GM18909 (cell line): Measurements from ENCODE around the gene SAMM50.
"Not testable (repeated sequence)": the region's sequence is repeated elsewhere in the genome, so short reads cannot be mapped to it uniquely, and the experiment has no call there.

Source experiments
- ATAC-seq: cut with Tn5 transposase; IDR thresholded peaks from one replicate; pipeline ENCODE4 v1.9.1; 2021; ENCODE audit warnings: mild to moderate bottlenecking; ENCODE audit not compliant: unreplicated experiment, poor library complexity

SAMM50 gene

DNA sequence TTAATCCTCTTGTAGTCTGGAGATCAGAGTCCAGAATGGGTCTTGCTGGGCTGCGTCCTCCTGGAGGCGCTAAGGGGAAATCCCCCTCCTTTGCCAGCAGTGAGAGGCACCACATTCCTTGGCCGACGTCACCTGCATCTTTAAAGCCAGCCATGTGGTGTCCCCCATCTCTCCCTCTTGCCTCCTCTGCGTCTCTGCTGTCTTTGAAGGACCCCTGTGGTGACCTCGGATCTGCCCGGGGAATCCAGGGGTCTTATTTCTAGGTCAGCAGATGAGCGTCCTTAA, 41.7 kb downstream of the SAMM50 start:
- no peak for ATAC-seq

DNA sequence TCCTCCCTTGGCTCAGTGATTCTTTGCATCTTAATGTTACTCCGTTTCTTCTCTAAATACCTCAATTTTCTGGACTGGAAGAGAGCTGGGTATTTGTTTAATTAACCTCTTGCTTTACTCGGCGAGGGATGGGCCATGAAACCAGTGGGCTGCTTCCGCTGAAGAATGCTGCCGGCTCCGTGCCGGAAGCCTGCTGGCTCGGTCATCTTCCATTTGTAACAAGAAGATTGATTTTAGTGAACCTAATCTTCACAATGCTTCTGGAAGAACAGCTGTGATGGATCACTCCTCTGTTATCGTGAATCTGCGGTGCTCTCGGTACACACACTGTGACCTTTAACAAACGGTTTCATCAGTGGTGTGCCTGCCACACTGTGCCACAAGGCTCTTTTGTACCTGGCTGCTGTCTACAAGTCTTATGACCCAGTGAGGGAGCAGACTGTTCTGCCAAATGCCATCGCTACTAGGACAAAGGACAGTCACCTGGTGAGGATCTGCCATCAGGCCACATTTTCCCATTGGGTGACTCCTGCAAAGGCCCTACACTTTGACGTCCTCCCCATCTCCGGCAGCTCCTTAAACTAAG, 43.5 kb downstream of the SAMM50 start:
- ATAC-seq = no peak

DNA sequence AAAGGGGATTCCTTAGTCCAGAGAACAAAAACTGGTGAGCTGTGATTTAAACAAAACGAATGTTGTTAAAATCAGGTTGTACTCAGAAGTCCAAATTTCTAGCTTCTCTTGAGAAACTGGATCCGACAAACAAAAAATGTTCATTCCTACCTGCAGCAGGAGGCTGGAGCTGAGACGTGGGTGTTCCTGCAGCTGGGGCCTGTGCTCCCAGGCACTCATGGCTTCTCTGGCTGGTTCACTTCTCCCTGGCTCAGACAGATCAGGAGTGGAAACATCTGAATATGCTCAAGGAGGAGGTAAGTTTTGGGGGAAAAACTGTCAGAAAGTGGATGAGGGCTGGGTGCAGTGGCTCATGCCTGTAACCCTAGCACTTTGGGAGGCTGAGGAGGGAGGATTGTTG, 44.1 kb downstream of the SAMM50 start:
- ATAC-seq = no peak

DNA sequence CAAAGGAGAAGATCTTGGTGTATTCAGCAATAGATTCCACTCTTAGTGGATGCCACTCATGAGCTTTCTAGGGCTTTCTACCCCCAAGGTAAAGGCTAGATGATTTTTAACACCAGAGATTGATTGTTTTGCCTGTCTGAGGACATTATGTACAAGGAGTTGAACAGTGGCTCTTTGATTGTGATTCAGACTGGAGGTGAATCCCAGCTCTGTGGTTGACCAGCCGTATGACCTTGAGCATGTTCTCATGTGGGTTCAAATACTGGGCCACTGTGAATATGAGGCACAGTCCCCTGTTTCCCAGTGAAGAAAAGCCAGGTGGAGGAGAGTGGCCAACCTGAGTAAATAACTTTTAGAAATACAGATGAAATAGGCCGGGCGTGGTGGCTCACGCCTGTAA, 44.9 kb downstream of the SAMM50 start:
- ATAC-seq = no peak

DNA sequence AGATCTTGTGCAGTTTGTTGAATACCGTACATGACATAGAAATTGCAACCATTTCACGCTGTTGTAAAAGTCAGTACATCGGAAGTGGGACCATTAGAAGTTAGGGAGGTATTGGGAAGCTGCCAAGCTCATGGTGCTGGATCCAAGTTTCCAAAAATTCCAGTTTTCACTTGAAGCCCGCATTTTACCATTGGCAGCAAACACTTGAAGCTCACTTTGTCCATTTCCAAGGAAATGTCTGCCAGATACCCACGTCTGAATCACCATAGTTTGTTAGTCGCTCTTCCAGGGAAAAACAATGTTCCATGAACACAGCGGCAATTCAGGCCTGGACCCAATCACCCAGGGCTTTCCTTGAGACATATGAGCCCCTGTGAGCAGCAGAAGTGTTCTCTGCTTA, 46.3 kb downstream of the SAMM50 start:
- no peak for ATAC-seq

DNA sequence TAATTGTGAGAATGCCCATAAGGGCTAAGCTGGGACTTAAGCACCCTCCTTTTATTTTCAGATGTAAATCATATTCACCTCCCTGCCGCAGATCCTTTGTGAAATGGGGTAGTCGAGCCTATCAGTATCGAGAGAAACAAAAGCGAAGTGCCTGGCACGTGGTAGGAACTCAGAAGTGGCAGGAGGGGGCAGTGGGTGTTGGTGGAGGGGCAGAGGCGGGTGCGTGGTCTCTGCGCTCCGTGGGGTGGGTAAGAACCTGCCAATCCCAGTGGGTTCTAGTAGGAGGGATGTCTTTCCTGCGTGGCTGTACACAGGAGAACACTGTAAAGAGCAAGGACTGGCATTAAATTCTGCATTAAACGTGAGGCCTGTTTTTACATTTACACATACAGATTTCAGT, 47.1 kb downstream of the SAMM50 start:
- ATAC-seq = no peak

DNA sequence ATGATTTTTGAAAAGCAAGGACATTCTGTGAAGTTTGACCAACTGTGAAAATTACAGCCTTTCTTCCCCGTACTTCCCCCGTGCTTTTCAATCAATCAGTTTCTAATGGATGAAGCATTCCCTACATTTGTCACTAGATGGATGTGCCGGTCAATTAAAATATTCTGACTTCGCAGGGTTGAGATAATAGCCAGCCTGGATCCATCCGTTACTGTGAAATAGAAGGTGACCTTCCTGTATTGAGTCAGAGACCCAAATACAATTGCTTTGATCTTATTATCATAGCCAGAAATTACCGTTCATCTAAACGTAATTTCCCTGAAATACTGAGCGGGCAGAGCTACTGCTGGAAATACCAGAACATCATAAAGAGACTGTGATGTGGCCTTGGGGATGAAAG, 47.8 kb downstream of the SAMM50 start:
- ATAC-seq = no peak

DNA sequence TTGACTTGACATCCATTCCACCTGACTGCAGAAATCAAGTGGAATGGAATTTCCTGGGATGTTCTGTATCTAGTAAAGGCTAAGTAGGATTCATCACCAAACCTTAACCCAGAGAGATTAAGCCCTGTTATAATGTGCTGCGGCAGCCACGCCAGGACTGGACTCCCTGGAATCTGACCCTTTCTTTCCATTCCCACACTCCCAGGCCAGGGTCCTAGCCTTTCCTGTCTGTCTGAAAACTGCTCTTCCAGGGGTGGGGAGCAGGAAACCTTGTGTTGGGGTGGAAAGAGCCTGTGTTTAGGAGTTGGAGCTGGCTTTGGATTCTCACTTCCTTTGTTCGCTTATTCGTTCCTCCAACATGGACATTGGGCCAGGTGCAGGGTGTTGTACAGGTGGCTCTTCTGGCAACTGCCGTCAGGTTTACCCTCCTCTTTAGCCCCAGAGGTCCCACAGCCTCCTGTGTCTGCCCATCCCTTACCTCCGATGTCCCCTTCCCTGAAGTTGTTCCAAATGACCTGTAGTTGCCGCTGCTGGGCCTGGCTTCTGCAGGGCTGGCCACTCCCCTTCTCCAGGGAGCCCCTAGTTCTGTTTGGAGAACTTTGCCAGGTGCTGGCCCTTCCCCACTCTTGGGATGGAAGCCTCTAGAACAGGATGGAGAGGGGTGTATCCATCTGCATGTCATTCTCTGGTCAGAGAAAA, 48.3 kb downstream of the SAMM50 start:
- no peak for ATAC-seq

DNA sequence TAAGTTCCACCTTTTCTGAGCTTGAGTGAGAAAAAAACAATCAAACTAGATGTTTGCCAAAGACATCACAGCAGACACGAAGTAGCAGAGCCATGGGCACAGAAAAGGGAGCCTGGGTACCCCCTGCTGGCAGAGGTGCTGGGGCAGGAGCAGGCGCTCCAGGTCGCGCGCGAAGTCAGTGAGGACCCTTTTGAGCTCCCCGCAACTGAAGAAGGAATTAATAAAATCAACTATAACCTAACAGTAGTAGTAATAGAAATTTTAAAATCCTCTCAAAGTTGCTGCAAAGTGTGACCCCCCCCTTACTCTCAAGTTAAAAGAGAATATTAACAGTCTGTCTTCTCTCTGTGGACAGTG, 48.8 kb downstream of the SAMM50 start:
- no peak for ATAC-seq

DNA sequence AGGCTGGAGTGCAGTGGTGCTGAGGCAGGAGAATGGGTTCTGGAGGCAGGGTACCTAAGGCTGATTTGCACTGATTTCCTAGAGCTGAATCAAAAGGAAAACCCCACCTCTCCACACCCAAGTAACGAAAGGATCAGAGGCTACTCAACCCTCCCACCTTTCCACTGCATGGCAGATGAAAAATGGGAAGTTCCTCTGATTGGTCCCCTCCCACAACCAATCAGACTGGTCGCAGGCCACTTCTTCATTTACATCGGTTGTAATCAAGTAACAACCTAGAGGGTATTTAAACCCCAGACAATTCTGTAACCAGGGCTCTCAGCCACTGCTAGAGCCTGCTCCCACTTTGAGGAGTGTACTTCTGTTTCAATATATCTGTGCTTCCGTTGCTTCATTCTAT, 50.3 kb downstream of the SAMM50 start:
- ATAC-seq = no peak

DNA sequence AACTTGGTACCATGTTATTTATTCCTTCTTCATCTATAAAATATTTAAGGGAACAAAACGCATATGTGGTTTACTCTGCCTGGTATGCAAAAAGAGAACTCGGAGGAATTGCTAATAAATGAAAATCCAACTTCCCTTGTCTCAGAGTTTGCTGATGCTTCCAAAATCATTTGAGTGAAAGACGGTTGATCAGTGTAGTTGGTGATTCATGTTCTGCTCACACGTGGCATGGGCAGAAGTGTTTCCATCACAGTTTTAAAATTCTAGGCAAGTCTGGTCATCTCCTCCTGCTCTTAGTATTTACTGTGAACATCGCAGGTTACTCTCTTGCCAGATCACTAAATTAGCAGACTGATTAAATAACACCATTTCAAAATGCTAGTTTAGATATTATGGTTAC, 56.9 kb downstream of the SAMM50 start:
- no peak for ATAC-seq

DNA sequence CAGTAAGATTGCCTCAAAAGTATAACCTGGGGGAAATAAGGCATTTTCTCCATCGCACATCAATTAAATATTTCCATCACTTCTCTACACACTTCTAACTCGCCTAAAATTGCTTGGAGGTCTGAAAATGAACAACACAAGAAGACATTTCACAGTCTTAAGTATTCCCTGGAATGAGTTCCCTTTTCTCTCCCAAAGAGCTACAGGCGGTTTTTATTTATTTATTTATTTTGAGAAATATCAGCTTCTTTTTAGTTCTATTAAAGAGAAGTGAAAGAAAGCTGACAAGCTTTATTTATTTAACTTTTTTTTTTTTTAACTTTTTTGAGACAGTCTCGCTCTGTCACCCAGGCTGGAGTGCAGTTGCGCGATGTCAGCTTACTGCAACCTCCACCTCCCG, 57.3 kb downstream of the SAMM50 start:
- ATAC-seq = no peak

DNA sequence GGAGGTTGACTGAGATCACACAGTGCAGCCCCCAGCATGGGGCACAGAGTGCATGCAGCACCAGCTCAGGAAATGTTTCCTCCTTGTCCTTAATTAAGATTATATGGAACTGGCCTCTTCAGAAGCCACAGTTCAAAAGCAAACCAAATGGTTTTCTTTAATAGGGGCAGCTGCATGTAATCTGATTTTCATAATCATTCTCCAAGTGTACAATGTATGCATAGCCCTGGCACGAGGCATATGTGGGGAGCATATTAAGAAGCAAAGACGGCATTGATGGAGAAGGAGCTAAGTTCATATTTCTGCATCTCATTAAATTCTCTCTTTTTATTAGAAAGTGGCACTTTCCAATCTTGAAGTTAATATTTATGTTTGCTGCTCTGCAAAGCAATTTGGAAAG, 59.0 kb downstream of the SAMM50 start:
- no peak for ATAC-seq

DNA sequence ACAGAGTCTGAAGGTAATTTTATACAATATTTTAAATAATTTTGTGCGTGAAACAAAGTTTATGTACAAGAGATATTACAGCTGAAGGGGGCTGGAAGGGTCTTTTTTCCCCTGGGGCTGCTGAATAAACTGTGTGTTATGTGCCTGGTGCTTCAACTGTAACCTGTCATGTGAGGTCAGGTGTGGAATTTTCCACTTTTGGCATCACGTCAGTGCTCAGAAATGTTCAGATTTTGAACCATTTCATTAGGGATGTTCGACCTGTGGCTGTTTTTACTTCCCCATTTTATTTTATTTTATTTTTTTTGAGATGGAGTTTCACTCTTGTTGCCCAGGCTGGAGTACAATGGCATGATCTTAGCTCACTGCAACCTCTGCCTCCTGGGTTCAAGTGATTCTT, 61.3 kb downstream of the SAMM50 start:
- ATAC-seq = not testable (repeated sequence)

DNA sequence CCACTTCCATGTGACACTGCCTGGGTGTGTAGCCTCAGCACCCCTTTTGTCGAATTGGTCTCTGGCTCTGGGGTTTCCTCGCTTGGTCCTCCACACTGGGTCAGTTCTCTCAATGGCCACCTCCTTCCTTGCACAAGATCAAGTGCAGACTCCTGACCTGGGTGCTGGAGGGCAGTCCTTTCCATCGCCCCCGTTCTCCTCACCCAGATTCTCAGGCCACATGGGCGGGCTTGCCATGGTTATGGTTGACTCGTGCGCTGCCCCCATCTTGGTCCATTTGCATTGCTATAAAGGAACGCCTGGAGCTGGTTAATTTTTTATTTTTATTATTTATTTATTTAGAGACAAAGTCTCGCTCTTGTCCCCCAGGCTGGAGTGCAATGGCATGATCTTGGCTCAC, 63.4 kb downstream of the SAMM50 start:
- no peak for ATAC-seq

DNA sequence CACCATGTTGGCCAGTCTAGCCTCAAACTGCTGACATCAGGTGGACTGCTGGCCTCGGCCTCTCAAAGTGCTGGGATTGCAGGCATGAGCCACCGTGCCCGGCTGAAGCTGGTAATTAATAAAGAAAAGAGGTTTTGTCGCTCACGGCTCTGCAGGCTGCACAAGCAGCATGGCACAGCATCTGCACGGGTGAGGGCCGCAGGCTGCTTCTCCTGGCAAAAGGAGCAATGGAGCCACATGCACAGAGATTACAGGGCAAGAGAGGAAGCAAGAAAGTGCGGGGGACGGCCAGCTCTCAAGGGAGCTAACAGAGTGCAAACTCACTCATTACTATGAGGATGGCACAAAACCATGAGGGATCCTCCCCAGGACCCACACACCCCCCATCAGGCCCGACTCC, 64.2 kb downstream of the SAMM50 start:
- no peak for ATAC-seq

DNA sequence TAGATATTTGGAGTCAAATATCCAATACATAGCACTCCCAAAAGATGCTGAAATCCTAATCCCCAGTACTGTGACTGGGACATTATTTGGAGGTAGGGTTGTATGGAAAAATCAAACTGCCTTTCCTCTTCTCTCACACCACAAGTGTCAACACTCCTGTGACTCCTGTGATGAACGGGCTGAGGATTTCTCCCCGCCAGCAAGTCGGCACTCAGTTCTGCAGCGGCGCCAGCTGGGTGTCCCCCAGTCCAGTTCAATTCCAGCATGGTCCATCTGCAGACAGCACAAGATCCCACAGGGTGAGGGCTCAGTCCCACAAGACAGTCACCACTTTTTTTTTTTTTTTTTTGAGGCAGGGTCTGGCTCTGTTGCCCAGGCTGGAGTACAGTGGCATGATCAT, 64.6 kb downstream of the SAMM50 start:
- ATAC-seq = no peak

DNA sequence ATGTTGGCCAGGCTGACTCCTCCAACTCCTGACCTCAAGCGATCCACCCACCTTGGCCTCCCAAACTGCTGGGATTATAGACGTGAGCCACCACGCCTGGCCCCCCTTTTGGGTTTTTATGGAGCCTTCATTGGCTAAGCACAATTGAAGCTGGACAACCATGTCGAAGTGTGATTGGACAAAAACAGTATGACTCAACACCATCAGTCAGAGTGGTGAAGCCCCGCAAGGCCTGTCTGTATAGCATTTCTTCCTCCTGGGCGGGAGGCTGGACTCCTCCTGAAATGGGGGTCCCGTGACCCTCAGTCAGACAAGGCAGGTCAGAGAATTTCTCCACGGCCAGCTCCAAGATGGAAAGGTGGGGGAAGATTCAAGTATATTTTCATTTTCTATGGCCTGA, 65.7 kb downstream of the SAMM50 start:
- no peak for ATAC-seq

DNA sequence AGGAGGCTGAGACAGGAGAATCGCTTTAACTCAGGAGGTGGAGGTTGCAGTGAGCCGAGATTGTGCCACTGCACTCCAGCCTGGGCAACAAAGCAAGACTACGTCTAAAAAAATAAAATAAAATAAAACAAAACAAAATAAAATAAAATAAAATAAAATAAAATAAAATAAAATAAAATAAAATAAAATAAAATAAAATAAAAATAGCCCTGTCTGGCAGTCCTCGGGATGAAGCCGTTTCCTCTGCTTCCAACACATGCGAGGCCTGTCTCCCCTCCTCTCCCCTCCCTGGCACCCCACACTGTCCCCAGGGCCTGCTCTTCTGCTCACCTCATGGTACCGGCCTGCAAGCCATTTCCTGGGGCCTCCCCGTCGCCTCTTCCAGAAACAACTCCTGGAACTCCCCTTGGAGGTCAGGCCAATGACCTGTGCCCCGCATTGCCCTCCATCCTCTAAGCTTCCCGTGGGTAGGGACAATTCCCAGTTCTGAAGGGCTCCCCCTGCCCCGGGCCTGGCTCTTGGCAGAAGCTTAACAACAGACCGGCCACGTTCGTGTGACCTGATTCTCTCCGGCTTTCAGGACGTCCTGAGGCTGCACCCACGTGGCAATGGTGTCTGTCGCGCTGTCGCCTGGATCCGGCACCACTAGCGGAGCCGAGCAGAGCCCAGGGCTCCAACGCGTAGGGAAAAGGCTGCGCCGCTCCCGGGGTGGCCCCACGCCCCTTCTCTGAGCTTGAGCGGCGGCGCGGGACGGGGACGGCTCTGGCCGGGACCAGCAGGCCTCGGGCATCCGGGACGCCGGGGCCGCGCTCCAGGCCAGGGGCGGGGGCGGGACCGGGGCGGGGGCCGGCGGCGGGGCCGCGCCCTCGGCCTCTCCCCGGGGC, 68.4 kb downstream of the SAMM50 start:
- ATAC-seq = no peak

DNA sequence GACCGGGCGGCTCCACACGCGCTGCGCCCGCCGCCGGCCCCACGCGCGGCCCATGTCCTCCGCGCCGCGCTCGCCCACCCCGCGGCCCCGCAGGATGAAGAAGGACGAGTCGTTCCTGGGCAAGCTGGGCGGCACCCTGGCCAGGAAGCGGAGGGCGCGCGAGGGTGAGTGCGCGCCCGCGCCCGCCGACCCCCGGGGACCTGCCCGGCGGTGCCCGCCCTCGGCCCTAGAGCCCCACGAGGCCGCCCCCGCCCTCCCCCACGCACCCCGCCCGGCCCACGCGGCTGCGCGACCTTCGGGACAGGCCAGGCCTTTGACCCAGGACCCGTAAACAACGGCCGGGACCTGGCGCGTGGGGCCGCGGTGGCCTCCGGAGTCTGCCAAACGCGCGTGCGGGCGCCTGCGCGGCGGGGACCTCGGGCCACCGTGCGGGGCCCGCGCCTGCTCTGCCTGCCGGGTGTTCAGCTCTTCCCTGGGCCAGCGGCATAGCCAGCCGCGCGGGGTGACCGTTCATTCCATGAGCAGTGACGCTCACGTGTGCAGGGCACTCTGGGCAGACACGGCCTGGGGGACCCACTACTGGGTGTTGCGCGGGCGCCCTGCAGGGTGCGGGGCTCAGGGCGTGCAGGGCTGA, 69.2 kb downstream of the SAMM50 start, which contains the start of gene PARVB:
TSS of gene PARVB (plus strand) at position 15 of the 634 bp plus-strand sequence. CDS start at position 53, 38 bp downstream.
- no peak for ATAC-seq
